Uterus (tissue), 2 donors: ENCODE measurements around the gene COL6A3.

Experiments
- POLR2A ChIP-seq, 2 donors: fragments of 450-650 bp; IDR thresholded peaks; one replicate each; pipeline ENCODE4 v1.6.1; 2016; ENCODE audit warnings: antibody characterized with exemption in 2 of 2, mild to moderate bottlenecking in 1 of 2, moderate library complexity in 1 of 2
- TF ChIP-seq, protein P1 (sequence below), 4 experiments: fragments of 200-600 bp in 2 of 4; fragments of 450-650 bp in 2 of 4; sonication (generic) in 2 of 4; IDR thresholded peaks; one replicate each; pipeline ENCODE4 v1.5.1; 2016 to 2019; ENCODE audit warnings: antibody characterized with exemption in 4 of 4, mild to moderate bottlenecking in 2 of 4, moderate library complexity in 1 of 4

DNA sequence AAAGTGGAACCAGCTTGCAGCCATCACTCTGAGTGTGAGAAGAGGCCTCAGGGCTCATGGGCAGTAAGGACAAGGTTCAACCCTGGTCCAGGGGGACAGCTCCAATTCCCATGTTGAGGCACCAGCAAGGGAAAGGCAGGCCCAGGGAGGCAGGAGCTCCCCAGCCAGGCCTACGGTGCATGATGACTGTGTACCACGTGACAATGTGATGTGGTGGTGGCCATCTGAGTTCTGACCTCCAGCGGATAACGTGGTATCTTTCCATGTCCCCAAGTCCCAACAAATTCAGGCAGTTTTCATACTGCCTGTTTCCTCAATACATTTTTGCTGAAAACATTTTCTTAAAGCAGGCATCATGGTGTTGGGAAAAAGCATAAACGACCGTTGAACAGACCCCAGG lies 36.1 kb upstream of the COL6A3 start:
- TF ChIP-seq, protein P1, sequence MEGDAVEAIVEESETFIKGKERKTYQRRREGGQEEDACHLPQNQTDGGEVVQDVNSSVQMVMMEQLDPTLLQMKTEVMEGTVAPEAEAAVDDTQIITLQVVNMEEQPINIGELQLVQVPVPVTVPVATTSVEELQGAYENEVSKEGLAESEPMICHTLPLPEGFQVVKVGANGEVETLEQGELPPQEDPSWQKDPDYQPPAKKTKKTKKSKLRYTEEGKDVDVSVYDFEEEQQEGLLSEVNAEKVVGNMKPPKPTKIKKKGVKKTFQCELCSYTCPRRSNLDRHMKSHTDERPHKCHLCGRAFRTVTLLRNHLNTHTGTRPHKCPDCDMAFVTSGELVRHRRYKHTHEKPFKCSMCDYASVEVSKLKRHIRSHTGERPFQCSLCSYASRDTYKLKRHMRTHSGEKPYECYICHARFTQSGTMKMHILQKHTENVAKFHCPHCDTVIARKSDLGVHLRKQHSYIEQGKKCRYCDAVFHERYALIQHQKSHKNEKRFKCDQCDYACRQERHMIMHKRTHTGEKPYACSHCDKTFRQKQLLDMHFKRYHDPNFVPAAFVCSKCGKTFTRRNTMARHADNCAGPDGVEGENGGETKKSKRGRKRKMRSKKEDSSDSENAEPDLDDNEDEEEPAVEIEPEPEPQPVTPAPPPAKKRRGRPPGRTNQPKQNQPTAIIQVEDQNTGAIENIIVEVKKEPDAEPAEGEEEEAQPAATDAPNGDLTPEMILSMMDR (IDR thresholded peaks at IDR 0.05), result no peak
- no peak for TF ChIP-seq POLR2A (IDR thresholded peaks at IDR 0.05)
